ENCODE results near the gene ZNF699. TPM values are rescaled to one million over a fixed set of nuclear protein-coding genes. Genes with fewer than 3 reads are reported as not detected.

Gene ZNF699
- polyA plus RNA-seq, 1 donor (not counting 4 experiments of a cell fraction or from before 2014, with no cell fraction given) = 3.7 TPM

DNA sequence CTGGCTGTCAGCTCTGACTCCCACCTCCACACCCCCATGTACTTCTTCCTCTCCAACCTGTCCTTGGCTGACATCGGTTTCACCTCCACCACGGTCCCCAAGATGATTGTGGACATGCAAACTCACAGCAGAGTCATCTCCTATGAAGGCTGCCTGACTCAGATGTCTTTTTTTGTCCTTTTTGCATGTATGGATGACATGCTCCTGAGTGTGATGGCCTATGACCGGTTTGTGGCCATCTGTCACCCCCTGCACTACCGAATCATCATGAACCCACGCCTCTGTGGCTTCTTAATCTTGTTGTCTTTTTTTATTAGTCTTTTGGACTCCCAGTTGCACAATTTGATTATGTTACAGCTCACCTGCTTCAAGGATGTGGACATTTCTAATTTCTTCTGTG is 58.4 kb downstream of the ZNF699 start:
- Histone ChIP-seq H3K9ac (ENCODE audit: control insufficient read depth, extremely low read depth, insufficient read depth, low read length) (no peak overlapping the region), H3K36me3 (ENCODE audit: control insufficient read depth in 2 of 2, extremely low read depth in 1 of 2, insufficient read depth in 2 of 2, low read length in 2 of 2) (no peaks in the 10 kb centered on the region), H4K20me1 (ENCODE audit: control insufficient read depth, extremely low read depth, insufficient read depth, low read length) (no peaks in the 10 kb centered on the region), H2AFZ (ENCODE audit: control insufficient read depth, low read length) (no peak overlapping the region), H3K9me3 (ENCODE audit: control insufficient read depth, low read depth, low read length) (peaks cover 4% of the 10 kb centered on the region), H3K4me2 (ENCODE audit: control insufficient read depth, extremely low read depth, insufficient read depth, low read depth, low read length) (no peak overlapping the region), H3K4me3 (ENCODE audit: control insufficient read depth in 2 of 3, extremely low read depth in 1 of 3, insufficient read depth in 2 of 3, low read depth in 1 of 3, low read length in 3 of 3) (no peak overlapping the region), H3K9me1 (ENCODE audit: control insufficient read depth, extremely low read depth, insufficient read depth, low read length) (no peaks in the 10 kb centered on the region), H3K79me2 (ENCODE audit: control insufficient read depth, insufficient read depth, low read length) (no peaks in the 10 kb centered on the region), H3K4me1 (ENCODE audit: control insufficient read depth, extremely low read depth, insufficient read depth, low read length) (no peaks in the 10 kb centered on the region), H3K27me3 (ENCODE audit: control insufficient read depth, extremely low read depth, insufficient read depth, low read length) (no peaks in the 10 kb centered on the region), H3K27ac (ENCODE audit: control insufficient read depth, insufficient read depth, low read length) (no peak overlapping the region)
- FAIRE-seq (no peak), DNase-seq (ENCODE audit: low read depth, low spot score) (no peak)
- dilution Hi-C loops (cut with MboI; ENCODE audit: extremely low pct_ligation_motif_present, low sequenced_read_pairs) = no loop called here
- no peak for TF ChIP-seq EZH2 (IDR thresholded peaks at IDR 0.05; ENCODE audit: low read length)
- TF ChIP-seq, protein P1, sequence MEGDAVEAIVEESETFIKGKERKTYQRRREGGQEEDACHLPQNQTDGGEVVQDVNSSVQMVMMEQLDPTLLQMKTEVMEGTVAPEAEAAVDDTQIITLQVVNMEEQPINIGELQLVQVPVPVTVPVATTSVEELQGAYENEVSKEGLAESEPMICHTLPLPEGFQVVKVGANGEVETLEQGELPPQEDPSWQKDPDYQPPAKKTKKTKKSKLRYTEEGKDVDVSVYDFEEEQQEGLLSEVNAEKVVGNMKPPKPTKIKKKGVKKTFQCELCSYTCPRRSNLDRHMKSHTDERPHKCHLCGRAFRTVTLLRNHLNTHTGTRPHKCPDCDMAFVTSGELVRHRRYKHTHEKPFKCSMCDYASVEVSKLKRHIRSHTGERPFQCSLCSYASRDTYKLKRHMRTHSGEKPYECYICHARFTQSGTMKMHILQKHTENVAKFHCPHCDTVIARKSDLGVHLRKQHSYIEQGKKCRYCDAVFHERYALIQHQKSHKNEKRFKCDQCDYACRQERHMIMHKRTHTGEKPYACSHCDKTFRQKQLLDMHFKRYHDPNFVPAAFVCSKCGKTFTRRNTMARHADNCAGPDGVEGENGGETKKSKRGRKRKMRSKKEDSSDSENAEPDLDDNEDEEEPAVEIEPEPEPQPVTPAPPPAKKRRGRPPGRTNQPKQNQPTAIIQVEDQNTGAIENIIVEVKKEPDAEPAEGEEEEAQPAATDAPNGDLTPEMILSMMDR (optimal IDR thresholded peaks at IDR 0.05 in 1 of 3, IDR thresholded peaks at IDR 0.05 in 1 of 3, conservative IDR thresholded peaks at IDR 0.05 in 1 of 3; ENCODE audit: extremely low read depth in 1 of 3, insufficient read depth in 2 of 3, low read length in 3 of 3) = no peak

DNA sequence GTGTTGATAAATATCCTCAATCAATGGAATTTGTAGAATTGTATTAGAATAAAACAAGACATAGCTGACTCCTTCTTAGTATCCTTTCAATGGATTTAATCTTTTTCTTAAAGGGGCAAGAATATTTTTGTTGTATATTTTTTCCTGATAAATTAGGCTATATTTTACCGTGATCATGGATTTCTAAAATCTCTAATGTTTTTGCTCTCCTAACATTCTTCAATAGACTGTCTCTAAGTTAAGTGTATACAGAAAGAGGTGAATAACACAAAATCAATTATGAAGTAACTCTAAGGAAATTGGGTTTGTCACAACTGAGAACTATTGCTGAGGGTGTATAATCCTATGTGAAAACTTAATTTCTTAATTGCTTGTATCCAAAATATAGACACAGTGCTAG is 59.0 kb downstream of the ZNF699 start, which contains the start of gene OR7E24:
TSS of gene OR7E24 (plus strand) at position 301 of the 400 bp plus-strand sequence. CDS start 114 bp downstream, outside the sequence.
- no peaks in the 10 kb centered on the region for H3K9me3 ChIP-seq (ENCODE audit: control insufficient read depth, low read depth, low read length)
- FAIRE-seq = no peak
- H3K36me3 ChIP-seq (ENCODE audit: control insufficient read depth in 2 of 2, extremely low read depth in 1 of 2, insufficient read depth in 2 of 2, low read length in 2 of 2) = no peaks in the 10 kb centered on the region
- no peak within 1 kb of the TSS for H2AFZ ChIP-seq (ENCODE audit: control insufficient read depth, low read length)
- H3K4me2 ChIP-seq (ENCODE audit: control insufficient read depth, extremely low read depth, insufficient read depth, low read depth, low read length) = no peak within 1 kb of the TSS
- H4K20me1 ChIP-seq (ENCODE audit: control insufficient read depth, extremely low read depth, insufficient read depth, low read length) = no peaks in the 10 kb centered on the region
- dilution Hi-C loops (cut with MboI; ENCODE audit: extremely low pct_ligation_motif_present, low sequenced_read_pairs) = no loop called here
- H3K9me1 ChIP-seq (ENCODE audit: control insufficient read depth, extremely low read depth, insufficient read depth, low read length) = no peaks in the 10 kb centered on the region
- H3K27ac ChIP-seq (ENCODE audit: control insufficient read depth, insufficient read depth, low read length) = no peak within 1 kb of the TSS
- no peak for DNase-seq (ENCODE audit: low read depth, low spot score)
- H3K4me3 ChIP-seq (ENCODE audit: control insufficient read depth in 2 of 3, extremely low read depth in 1 of 3, insufficient read depth in 2 of 3, low read depth in 1 of 3, low read length in 3 of 3) = no peak within 1 kb of the TSS
- no peak for TF ChIP-seq EZH2 (IDR thresholded peaks at IDR 0.05; ENCODE audit: low read length)
- TF ChIP-seq, protein P1 (optimal IDR thresholded peaks at IDR 0.05 in 1 of 3, IDR thresholded peaks at IDR 0.05 in 1 of 3, conservative IDR thresholded peaks at IDR 0.05 in 1 of 3; ENCODE audit: extremely low read depth in 1 of 3, insufficient read depth in 2 of 3, low read length in 3 of 3) = no peak
- no peaks in the 10 kb centered on the region for H3K4me1 ChIP-seq (ENCODE audit: control insufficient read depth, extremely low read depth, insufficient read depth, low read length)
- H3K27me3 ChIP-seq (ENCODE audit: control insufficient read depth, extremely low read depth, insufficient read depth, low read length) = no peaks in the 10 kb centered on the region
- H3K79me2 ChIP-seq (ENCODE audit: control insufficient read depth, insufficient read depth, low read length) = no peaks in the 10 kb centered on the region
- H3K9ac ChIP-seq (ENCODE audit: control insufficient read depth, extremely low read depth, insufficient read depth, low read length) = no peak within 1 kb of the TSS

Other genes starting within 250 kb of the ZNF699 start
- not detected in 3 replicates for gene OR1M1, start 222.8 kb downstream of the ZNF699 start, polyA plus RNA-seq
- gene OR7G2, start 202.4 kb downstream of the ZNF699 start, polyA plus RNA-seq = not detected in 3 replicates
- gene OR7G1, start 194.1 kb downstream of the ZNF699 start, polyA plus RNA-seq = not detected in 3 replicates
- gene OR7G3, start 182.9 kb downstream of the ZNF699 start, polyA plus RNA-seq = not detected in 3 replicates
- 15.7 to 25.9 TPM (median 21.9 TPM) in 3 replicates for gene ZNF317, start 169.4 kb downstream of the ZNF699 start, polyA plus RNA-seq
- gene OR7D2, start 130.9 kb downstream of the ZNF699 start, polyA plus RNA-seq = 0.03 TPM in 1 of 3 replicates, not detected in the others
- gene OR7D4, start 90.2 kb downstream of the ZNF699 start, polyA plus RNA-seq = not detected in 3 replicates
- not detected in 3 replicates for gene OR7E24, start 58.9 kb downstream of the ZNF699 start, polyA plus RNA-seq
- gene ZNF559, start 14.3 kb upstream of the ZNF699 start, polyA plus RNA-seq = 6.4 to 13.1 TPM (median 12.8 TPM) in 3 replicates
- gene ZNF177, start 53.2 kb upstream of the ZNF699 start, polyA plus RNA-seq = 0.53 to 2.2 TPM (median 2.0 TPM) in 3 replicates
- 5.2 to 7.7 TPM (median 7.2 TPM) in 3 replicates for gene ZNF266, start 125.7 kb upstream of the ZNF699 start, polyA plus RNA-seq
- 0.04 to 0.19 TPM (median 0.15 TPM) in 3 replicates for gene ZNF560, start 188.8 kb upstream of the ZNF699 start, polyA plus RNA-seq
- gene ZNF426, start 228.8 kb upstream of the ZNF699 start, polyA plus RNA-seq = 10.8 to 13.8 TPM (median 12.1 TPM) in 3 replicates